B cell (primary cell): ENCODE data around the gene SLC1A5. TPM values are rescaled to one million over a fixed set of nuclear protein-coding genes. Genes with fewer than 3 reads are reported as not detected.

Source experiments
- ATAC-seq: fragments of 200-7000 bp; cut with Tn5 transposase; one replicate; pipeline ENCODE4 v1.10.0; 2021; ENCODE audit warnings: low read depth, mild to moderate bottlenecking, moderate number of reproducible peaks, moderate library complexity
- CTCF ChIA-PET: fragments of 350-600 bp; sonication (Branson Sonifier 250); formaldehyde crosslinking; loops from one replicate; lab custom pipeline; 2021; ENCODE audit warnings: antibody characterized with exemption, inconsistent platforms; lab: Charles Lee
- POLR2A ChIA-PET: fragments of 350-600 bp; sonication (Branson Sonifier 250); formaldehyde crosslinking; loops from one replicate; lab custom pipeline; 2021; ENCODE audit warnings: antibody characterized with exemption; lab: Charles Lee
- DNase-seq: peaks from one replicate; pipeline ENCODE4 v3.0.0; 2013
- H2AFZ ChIP-seq: 2 replicates; pipeline ENCODE4 v1.6.1; 2012; ENCODE audit warnings: mild to moderate bottlenecking, low read depth, low read length; ENCODE audit not compliant: insufficient read depth, poor library complexity, severe bottlenecking
- H3K27ac ChIP-seq, 2 donors: 1 replicate in 1 of 2; 2 replicates in 1 of 2; pipeline ENCODE4 v1.5.1; 2012 to 2013; ENCODE audit warnings: low read length in 2 of 2, mild to moderate bottlenecking in 2 of 2, moderate library complexity in 1 of 2
- H3K27me3 ChIP-seq, 4 experiments: fragments of 200-600 bp in 1 of 4; sonication (generic) in 1 of 4; replicated peaks in 1 of 4; 1 replicate in 2 of 4; 2 replicates in 2 of 4; pipeline versions ENCODE4 v1.6.1 to v1.7.0; 2013 to 2016; ENCODE audit warnings: low read length in 3 of 4, mild to moderate bottlenecking in 2 of 4, mixed read lengths in 1 of 4, moderate library complexity in 1 of 4; ENCODE audit not compliant: insufficient read depth in 4 of 4, control insufficient read depth in 3 of 4; ENCODE audit errors: control extremely low read depth in 1 of 4
- H3K36me3 ChIP-seq, 2 experiments: replicated peaks in 1 of 2; 1 replicate in 1 of 2; 2 replicates in 1 of 2; pipeline versions ENCODE4 v1.6.1 to v1.7.1; 2013; ENCODE audit warnings: low read length in 1 of 2; ENCODE audit not compliant: insufficient read depth in 2 of 2, control insufficient read depth in 1 of 2; ENCODE audit errors: control extremely low read depth in 1 of 2, extremely low read depth in 1 of 2
- H3K4me1 ChIP-seq, 2 donors: fragments of 200-600 bp in 1 of 2; sonication (generic) in 1 of 2; 1 replicate in 1 of 2; 2 replicates in 1 of 2; pipeline versions ENCODE4 v1.5.1 to v1.6.1; 2013 to 2017; ENCODE audit warnings: low read length in 2 of 2; ENCODE audit not compliant: control insufficient read depth in 2 of 2, insufficient read depth in 2 of 2
- H3K4me2 ChIP-seq: replicated peaks from 2 replicates; pipeline ENCODE3; 2012; ENCODE audit warnings: mild to moderate bottlenecking, low read depth, low read length; ENCODE audit not compliant: poor library complexity, severe bottlenecking
- H3K4me3 ChIP-seq, 5 experiments: fragments of 200-600 bp in 1 of 5; sonication (generic) in 1 of 5; 1 replicate in 3 of 5; 2 replicates in 2 of 5; pipeline versions ENCODE4 v1.5.1 to v1.7.0; 2011 to 2016; ENCODE audit warnings: low read length in 4 of 5, mild to moderate bottlenecking in 4 of 5, low read depth in 2 of 5, control low read depth in 1 of 5, moderate library complexity in 1 of 5; ENCODE audit not compliant: insufficient read depth in 1 of 5; ENCODE audit errors: control extremely low read depth in 1 of 5, extremely low read depth in 1 of 5
- H3K79me2 ChIP-seq: fragments of 200-600 bp; sonication (generic); one replicate; pipeline ENCODE4 v1.6.0; 2016; ENCODE audit warnings: low read length; ENCODE audit not compliant: control insufficient read depth, insufficient read depth
- H3K9ac ChIP-seq: fragments of 200-600 bp; sonication (generic); 2 replicates; pipeline ENCODE4 v1.6.1; 2017; ENCODE audit warnings: mild to moderate bottlenecking, low read length, moderate library complexity
- H3K9me3 ChIP-seq, 3 donors: one replicate each; pipeline versions ENCODE4 v1.6.1 to v1.7.1; 2013; ENCODE audit warnings: low read length in 2 of 3; ENCODE audit not compliant: control insufficient read depth in 2 of 3, insufficient read depth in 1 of 3; ENCODE audit errors: control extremely low read depth in 1 of 3
- H4K20me1 ChIP-seq: 2 replicates; pipeline ENCODE4 v1.6.0; 2012; ENCODE audit warnings: mild to moderate bottlenecking, low read length; ENCODE audit not compliant: insufficient read depth, control insufficient read depth, poor library complexity, severe bottlenecking
- H3K27ac Mint-ChIP-seq: one replicate; pipeline ENCODE4 v1.8.0; 2021; ENCODE audit warnings: mixed read lengths
- H3K27me3 Mint-ChIP-seq: one replicate; pipeline ENCODE4 v1.8.0; 2021; ENCODE audit warnings: mixed read lengths
- H3K4me1 Mint-ChIP-seq: one replicate; pipeline ENCODE4 v1.8.0; 2021; ENCODE audit warnings: mixed read lengths
- H3K4me3 Mint-ChIP-seq: one replicate; pipeline ENCODE4 v1.8.0; 2021; ENCODE audit warnings: mixed read lengths
- H3K9me3 Mint-ChIP-seq: one replicate; pipeline ENCODE4 v1.8.0; 2022; ENCODE audit warnings: mixed read lengths; ENCODE audit not compliant: insufficient read depth
- CTCF ChIP-seq: fragments of 200-600 bp; IDR thresholded peaks from one replicate; pipeline ENCODE4 v1.8.0; 2022; ENCODE audit warnings: antibody characterized with exemption, mild to moderate bottlenecking
- EZH2 ChIP-seq: IDR thresholded peaks from 2 replicates; pipeline ENCODE4 v1.6.1; 2012; ENCODE audit warnings: borderline replicate concordance, low read depth, mild to moderate bottlenecking, moderate library complexity, low read length; ENCODE audit not compliant: insufficient read depth, poor library complexity, severe bottlenecking
- WGBS: methylation state at CpG from one replicate; pipeline ENCODE4 v1.1.5; 2013; ENCODE audit warnings: missing lambda C conversion rate; ENCODE audit not compliant: insufficient coverage; 5-methylcytosine and 5-hydroxymethylcytosine counted together
- intact Hi-C: fragments of 100-400 bp; cut with micrococcal nuclease; formaldehyde crosslinking; loops from one replicate; pipeline ENCODE4 v1.10.0; 2022
- polyA plus RNA-seq: library from polyadenylated mRNA; depleted of rRNA; stranded (reverse); fragments of >200 nt; gene quantifications from 2 replicates; pipeline ENCODE4 v1.2.3, GENCODE V29; 2012
- total RNA-seq, 2 donors: library from RNA; stranded (reverse); fragments of 120-200 nt in 1 of 2; gene quantifications; 1 replicate in 1 of 2; 2 replicates in 1 of 2; pipeline versions ENCODE4 v1.2.3 to v1.2.4, GENCODE V29; 2013 to 2022

The SLC1A5 gene
- total and polyA plus RNA-seq, 2 donors (not counting 1 experiment from before 2014, with no cell fraction given): 19.0 to 37.3 TPM

- Histone ChIP-seq H3K27me3 (no peaks in the 10 kb centered on the region), H3K4me3 (no peak overlapping the region), H3K9ac (no peak overlapping the region), H3K9me3 (no peaks in the 10 kb centered on the region), H3K36me3 (peaks cover 0 to 92% of the 10 kb centered on the region in 2 experiments), H3K79me2 (peaks cover 62% of the 10 kb centered on the region), H2AFZ (no peak overlapping the region), H4K20me1 (peaks cover 52% of the 10 kb centered on the region), H3K27ac (no peak overlapping the region), H3K4me2 (no peak overlapping the region), H3K4me1 (peaks cover 19 to 21% of the 10 kb centered on the region in 2 donors)
- ATAC-seq: no peak
- no peaks in the 10 kb centered on the region for H3K27me3 Mint-ChIP-seq
- WGBS: 99% methylated on average over 10 of the region's 11 CpGs
- TF ChIP-seq EZH2: no peak
- no peak for TF ChIP-seq CTCF
- intact Hi-C loops: loop anchor here (1.0 to 5.0 kb wide), 5 partner anchors 8 to 35 kb away; partner anchors contain the start of genes FKRP and STRN4
- ChIA-PET POLR2A (interaction anchor here (0.6 to 4.0 kb wide), 4 partner anchors 9 to 91 kb away, joined by 5 to 18 read pairs (median 12); no protein-coding TSS in a partner anchor), CTCF (interaction anchor here (0.9 to 14.9 kb wide), 17 partner anchors 9 to 198 kb away, joined by 3 to 353 read pairs (median 6); partner anchors contain the start of genes CALM3, DACT3 and PRKD2)
- no peak for DNase-seq
- peaks cover 37% of the 10 kb centered on the region for H3K4me1 Mint-ChIP-seq
- H3K4me3 Mint-ChIP-seq: no peak overlapping the region
- H3K9me3 Mint-ChIP-seq: no peaks in the 10 kb centered on the region
- H3K27ac Mint-ChIP-seq: no peak overlapping the region
Observed at GRCh38 chr19:46727757-46728156, 60.6 kb downstream of the SLC1A5 start.

- 97% methylated on average over 14 of the region's 14 CpGs for WGBS
- Histone ChIP-seq H3K4me1 (peaks cover 26 to 29% of the 10 kb centered on the region in 2 donors), H3K4me2 (no peak overlapping the region), H3K9ac (no peak overlapping the region), H3K27me3 (no peaks in the 10 kb centered on the region), H3K9me3 (no peaks in the 10 kb centered on the region), H3K27ac (no peak overlapping the region), H3K79me2 (peaks cover 67% of the 10 kb centered on the region), H4K20me1 (peaks cover 49% of the 10 kb centered on the region), H2AFZ (no peak overlapping the region), H3K36me3 (peaks cover 0 to 91% of the 10 kb centered on the region in 2 experiments), H3K4me3 (no peak overlapping the region)
- no peak for DNase-seq
- no peaks in the 10 kb centered on the region for H3K9me3 Mint-ChIP-seq
- intact Hi-C loops: loop anchor here (5.0 kb wide), 1 partner anchor 35 kb away; no protein-coding TSS in a partner anchor
- POLR2A ChIA-PET: interaction anchor here (0.7 to 2.1 kb wide), 3 partner anchors 15 to 106 kb away, joined by 4 to 7 read pairs (median 5); no protein-coding TSS in a partner anchor
- ATAC-seq: no peak
- no peak overlapping the region for H3K4me3 Mint-ChIP-seq
- CTCF ChIA-PET: interaction anchor here (0.8 to 14.9 kb wide), 9 partner anchors 8 to 198 kb away, joined by 3 to 353 read pairs (median 10); partner anchors contain the start of gene PRKD2
- no peak overlapping the region for H3K27ac Mint-ChIP-seq
- H3K4me1 Mint-ChIP-seq: peaks cover 43% of the 10 kb centered on the region
- TF ChIP-seq EZH2 (no peak), CTCF (no peak)
- no peaks in the 10 kb centered on the region for H3K27me3 Mint-ChIP-seq
Observed at GRCh38 chr19:46726971-46727501, 61.4 kb downstream of the SLC1A5 start.
